Activated naive CD4-positive, alpha-beta T cell (primary cell): ENCODE data around the gene NAT14.
"Not testable (repeated sequence)": the region's sequence is repeated elsewhere in the genome, so short reads cannot be mapped to it uniquely, and the experiment has no call there.

Source experiments
- DNase-seq, 4 experiments: peaks; one replicate each; lab custom pipeline; 2025; lab: John Stamatoyannopoulos, UW

The NAT14 gene

GRCh38 chr19:55484593-55485438 is at the start of gene NAT14:
NAT14 (plus strand) TSS chr19:55485188; CDS start chr19:55485709, 521 bp downstream.
- peak; percentile 29 to 62 (median 44) for DNase-seq

GRCh38 chr19:55436847-55437246 is 48.1 kb upstream of the NAT14 start:
- no peak for DNase-seq

- DNase-seq = peak in 1 of 4 experiments; percentile 20
These were observed 47.6 kb upstream of the NAT14 start for GRCh38 chr19:55437410-55437809.

- DNase-seq = no peak
These were observed 45.9 kb upstream of the NAT14 start for GRCh38 chr19:55439052-55439451.

DNA sequence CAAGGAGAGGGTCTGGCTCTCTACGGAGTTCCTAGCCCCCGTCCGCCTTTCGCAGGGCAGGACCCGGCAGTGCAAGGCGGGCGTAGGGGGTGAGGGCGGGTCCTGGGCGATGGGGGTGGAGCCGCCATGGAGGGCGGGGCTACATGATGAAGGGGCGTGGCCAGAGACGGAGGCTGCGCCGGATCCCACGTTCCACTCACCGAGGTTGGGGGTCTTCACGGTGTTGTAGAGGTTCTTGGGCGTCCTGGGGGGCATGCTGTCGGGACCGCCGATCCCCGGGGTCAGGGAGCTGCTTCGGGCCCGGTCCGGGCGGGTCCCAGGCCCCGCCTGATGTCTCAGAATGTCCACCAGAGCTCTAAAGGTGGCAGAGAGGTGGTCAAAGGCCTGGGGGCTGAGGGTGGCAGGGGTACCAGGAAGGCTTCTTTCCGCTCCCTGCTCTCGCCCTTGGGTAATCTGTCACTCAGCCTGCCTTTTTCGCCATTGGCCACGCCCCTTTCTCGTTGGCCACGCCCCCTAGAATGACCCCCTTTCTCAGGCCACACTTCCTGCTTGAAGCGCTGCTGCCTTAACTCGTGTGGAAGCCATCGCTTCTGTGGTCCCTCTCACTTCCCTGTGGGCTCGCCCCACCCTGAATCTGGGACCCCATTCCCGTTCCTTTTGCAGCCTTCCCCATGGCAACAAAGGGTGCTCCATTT is 44.4 kb upstream of the NAT14 start:
- no peak for DNase-seq

- no peak for DNase-seq
These were observed 43.7 kb upstream of the NAT14 start for GRCh38 chr19:55441319-55441691.

DNA sequence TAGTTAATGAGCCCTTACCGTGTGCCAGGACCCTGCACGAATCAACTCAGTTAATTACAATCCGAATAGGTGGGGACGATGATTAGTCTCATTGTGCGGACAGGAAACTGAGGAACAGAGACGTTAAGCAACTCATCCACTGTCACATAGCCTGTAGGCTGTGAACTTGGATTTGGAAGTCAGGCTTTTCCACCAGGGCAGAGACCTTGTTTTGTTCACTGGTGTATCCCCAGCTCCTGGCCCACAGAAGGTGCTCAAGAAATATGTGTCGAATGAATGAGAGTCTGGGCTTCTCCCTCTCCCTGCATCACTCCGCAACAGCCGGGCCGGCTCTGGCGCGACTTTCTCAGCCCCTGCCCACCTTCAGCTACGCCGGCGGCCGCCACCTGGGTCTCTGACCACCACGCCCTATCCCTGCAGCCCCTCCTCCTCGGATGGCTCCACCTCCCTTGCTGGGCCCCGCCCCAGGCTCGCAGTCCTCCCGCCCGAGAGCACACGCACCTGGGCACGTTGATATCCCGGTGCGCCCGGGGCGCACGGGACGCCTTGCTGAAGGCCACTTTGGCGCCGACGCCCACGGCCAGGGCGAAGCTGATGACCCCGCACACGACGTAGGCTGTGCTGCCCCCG is 43.2 kb upstream of the NAT14 start:
- no peak for DNase-seq

GRCh38 chr19:55442372-55442961 is 42.5 kb upstream of the NAT14 start:
- no peak for DNase-seq

- DNase-seq = no peak
These were observed 41.8 kb upstream of the NAT14 start, which contains the start of gene SHISA7 for GRCh38 chr19:55443045-55443823. SHISA7 (minus strand) TSS chr19:55443300; CDS start chr19:55442863, 437 bp downstream.

DNA sequence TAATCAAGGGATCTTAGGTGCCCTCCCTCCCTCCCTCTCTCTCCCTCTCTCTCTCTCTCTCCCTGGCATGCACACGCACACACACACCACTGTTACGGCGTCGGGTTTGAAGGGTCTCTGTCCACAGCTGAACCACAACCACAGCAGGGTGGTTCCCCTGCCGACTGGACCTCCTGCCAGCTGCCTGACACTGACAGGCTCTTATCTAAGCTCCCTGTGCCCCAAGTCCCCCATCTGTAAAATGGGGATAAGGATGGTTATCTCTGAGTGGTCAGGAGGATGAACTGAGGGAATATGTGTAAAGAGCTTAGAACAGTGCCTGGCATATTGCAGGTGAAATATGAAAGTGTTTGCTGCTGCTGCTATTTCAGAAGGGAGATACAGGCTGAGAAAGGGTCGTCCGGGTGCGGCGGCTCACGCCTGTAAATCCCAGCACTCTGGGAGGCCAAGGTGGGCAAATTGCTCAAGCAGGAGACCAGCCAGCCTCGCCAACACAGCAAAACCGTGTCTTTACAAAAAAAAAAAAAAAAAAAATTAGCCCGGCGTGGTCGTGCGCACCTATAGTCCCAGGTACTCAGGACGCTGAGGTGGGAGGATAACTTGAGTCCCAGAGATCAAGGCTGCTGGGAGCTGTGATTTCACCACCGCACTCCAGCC is 41.0 kb upstream of the NAT14 start:
- no peak for DNase-seq

- no peak for DNase-seq
These were observed 40.3 kb upstream of the NAT14 start for GRCh38 chr19:55444646-55445045.

GRCh38 chr19:55446060-55446459 is 38.9 kb upstream of the NAT14 start:
- no peak for DNase-seq

DNA sequence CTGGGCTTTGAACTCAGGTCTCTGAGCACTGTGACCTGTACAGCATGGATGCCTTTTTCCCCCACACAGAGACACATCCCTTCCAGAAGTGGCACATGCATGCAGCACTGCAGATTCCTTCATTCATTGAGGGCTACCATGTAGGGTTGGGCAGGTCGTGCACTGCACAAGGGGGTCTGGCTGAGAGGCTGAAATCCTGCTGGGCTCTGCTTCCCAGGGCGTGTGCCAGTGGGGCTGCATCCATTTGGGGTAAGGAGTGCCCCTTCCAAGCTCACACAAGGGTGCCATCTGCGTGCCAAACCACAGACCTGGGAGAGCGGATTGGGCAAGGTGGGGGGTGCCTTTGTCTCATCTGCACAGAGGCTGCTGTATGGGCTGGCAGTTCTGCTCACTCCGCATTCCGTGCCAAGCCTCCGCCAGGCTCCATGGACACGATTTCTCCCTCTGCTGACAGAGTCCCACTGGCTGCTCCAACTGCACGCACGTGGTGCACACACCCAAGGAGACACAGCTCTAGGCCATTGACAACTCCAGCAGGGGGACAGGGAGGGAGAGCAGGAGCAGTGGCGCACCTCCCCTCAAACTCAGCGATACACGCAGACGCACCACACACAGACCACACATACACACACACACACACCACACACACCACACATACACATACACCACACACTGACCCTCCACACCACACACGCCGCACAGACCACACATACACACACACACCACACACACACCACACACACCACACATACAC is 37.4 kb upstream of the NAT14 start:
- DNase-seq = no peak

DNA sequence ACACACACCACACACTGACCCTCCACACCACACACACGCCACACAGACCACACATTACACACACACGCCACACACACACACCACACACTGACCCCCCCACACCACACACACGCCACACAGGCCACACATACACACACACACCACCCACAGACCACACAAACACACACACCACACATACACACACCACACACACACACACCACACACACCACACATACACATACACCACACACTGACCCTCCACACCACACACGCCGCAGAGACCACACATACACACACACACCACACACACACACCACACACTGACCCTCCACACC is 36.9 kb upstream of the NAT14 start:
- not testable (repeated sequence) for DNase-seq

GRCh38 chr19:55449469-55449868 is 35.5 kb upstream of the NAT14 start:
- no peak for DNase-seq

DNA sequence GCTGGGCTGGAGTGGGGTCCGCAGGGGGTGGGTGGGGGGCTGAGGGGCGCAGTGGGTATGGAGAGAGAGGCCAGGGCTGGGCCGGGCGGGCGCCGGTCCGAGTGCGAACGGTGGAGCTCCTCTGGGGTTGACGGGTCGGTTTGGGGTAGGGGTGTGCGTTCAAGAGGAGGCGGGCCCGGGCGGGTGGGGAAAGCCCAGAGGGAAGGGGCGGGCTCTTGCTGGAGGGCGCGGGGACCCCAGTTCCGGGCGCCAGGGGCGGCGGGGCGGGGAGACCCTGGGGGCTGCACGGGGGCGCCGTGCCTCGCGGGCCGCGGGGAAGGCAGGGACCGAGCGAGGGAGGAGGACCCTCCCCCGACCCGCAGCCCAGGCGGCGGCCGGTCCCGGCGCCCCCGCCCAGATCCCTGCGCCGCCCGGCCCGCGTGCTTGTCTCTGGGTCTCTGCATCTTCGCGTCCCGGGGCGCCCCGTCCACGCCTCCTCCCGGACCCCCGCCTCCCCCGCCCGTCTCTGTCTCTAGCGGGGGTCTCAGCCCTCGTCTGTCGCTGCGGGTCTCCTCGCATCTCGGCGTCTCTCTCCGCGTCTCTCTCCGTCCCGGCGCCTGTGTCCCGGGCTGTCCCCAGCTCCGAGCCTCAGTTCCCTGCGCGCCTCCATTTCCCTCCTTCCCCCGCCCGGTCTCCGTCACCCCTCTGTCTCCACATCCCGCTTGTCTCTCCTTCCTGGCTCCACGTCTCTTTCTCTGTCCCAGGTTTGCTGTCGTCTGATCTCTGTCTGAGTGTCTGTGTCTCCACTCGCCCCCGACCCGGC is 33.6 kb upstream of the NAT14 start:
- no peak for DNase-seq

DNA sequence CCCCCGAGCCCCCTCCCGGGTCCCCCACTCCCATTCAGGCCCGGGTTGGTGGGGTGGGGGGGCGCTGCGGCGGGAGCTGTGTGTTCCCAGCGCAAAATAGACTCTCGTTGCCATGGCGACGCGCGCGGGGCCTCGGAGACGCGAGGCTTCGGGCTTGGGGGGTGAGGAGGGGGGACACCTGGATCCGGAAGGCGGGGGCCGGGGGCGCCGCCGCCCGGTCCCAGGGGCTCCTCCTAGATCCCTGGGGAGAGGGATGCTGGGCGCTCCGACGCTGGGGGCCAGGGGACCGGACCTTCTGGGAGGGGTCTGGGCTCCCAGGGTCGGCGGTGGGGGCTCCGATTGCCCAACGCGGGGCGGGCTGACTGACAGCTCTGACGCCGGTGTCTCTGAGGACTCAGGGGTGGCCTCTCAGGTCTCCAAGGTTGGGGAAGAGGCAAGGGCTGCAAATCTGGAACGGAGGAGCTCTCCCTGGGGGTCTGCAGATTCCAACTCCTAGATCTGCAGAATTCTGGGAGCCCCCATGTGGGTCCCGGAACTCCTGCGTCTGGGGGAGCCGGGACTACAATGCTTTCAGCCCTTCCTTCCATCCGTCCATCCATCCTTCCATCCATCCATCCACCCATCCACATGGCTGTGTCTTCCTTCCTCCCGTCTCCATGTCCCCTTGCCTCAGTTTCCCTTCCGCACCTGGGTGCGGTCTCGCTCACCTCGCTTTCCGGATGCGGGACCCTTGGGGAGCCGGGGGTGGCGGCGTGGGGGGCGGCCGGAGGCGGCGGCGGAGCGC is 32.8 kb upstream of the NAT14 start:
- DNase-seq = peak in 1 of 4 experiments; percentile 11

- peak in 1 of 4 experiments; percentile 14 for DNase-seq
These were observed 32.1 kb upstream of the NAT14 start for GRCh38 chr19:55452749-55453346.
